Pericardium fibroblast (primary cell): ENCODE results near the gene DHX15. TPM values are rescaled to one million over a fixed set of nuclear protein-coding genes. Genes with fewer than 3 reads are reported as not detected.

ENCODE experiments used
- total RNA-seq: library from RNA; depleted of rRNA; stranded (reverse); fragments of >200 nt; gene quantifications from 2 replicates; pipeline ENCODE4 v1.2.3, GENCODE V29; 2015

DHX15 gene
- total RNA-seq, result 54.5 and 80.8 TPM in 2 replicates

DNA sequence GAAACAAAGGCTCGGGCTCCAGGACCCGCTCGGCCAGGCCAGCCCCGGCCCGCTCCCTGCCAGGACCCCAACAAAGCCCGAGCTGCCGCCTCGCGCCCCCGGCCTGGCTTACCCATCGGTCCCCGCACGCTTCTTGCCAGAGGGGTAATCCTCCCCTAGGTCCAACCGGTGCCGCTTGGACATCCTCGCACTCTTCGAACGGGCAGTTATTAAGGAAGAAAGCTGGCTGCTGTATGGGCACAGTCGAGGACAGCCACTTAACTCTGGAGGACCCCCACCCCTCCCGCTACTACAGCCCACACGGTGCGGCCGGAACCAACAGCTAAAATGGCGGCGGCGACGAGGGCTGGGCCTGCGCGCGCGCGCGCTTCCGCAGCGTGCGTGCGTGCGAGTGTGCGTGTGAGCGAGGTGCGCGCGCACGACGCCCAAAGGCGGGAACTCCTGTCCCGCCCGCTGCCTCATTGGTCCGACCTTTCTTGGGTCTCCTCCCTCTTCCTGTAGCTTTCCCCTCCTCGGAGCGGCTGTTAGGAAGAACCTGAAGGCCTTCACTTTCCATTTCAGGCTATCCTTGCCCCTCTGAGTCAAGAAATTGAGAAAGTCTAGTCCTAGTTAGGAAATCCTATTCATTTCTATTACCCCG is at the start of gene DHX15:
TSS of gene DHX15 (minus strand) at position 344 of the 640 bp plus-strand sequence. CDS start at position 183, 161 bp downstream.

Other genes with a start within 250 kb of the DHX15 start
- gene SOD3, start 211.0 kb upstream of the DHX15 start, total RNA-seq, result 44.2 and 82.9 TPM in 2 replicates